A549 (cell line): Measurements from ENCODE around the gene ACTR1B. TPM values are rescaled to one million over a fixed set of nuclear protein-coding genes. Genes with fewer than 3 reads are reported as not detected.

Experiments
- ATAC-seq, 2 experiments: fragments of 200-7000 bp in 1 of 2; fragments of >200 bp in 1 of 2; cut with Nextera tagmentation in 1 of 2; cut with Tn5 transposase in 1 of 2; 3 replicates each; pipeline versions ENCODE4 v1.8.0 to v1.9.1; 2018 to 2020; ENCODE audit warnings: mild to moderate bottlenecking in 1 of 2, moderate library complexity in 1 of 2
- CTCF ChIA-PET: fragments of 300-600 bp; sonication (Branson Sonifier 250); formaldehyde crosslinking; extraction: SDS; loops from one replicate; lab custom pipeline; 2021; ENCODE audit warnings: antibody characterized with exemption, inconsistent platforms; lab: Yijun Ruan, JAX
- POLR2A ChIA-PET: fragments of 350-600 bp; formaldehyde crosslinking; extraction: SDS; loops from one replicate; lab custom pipeline; 2021; ENCODE audit warnings: antibody characterized with exemption, inconsistent platforms; lab: Yijun Ruan, JAX
- DNase-seq, 2 experiments: peaks; one replicate each; pipeline versions ENCODE4 v3.0.0 to v3.0.0-alpha.2; 2011 to 2016; ENCODE audit warnings: low read depth in 1 of 2, low spot score in 1 of 2
- FAIRE-seq: peaks from 2 replicates; lab custom pipeline; 2011; peaks lifted over from hg19 to GRCh38; lab: Jason Lieb, UNC
- H3K27ac ChIP-seq, 2 experiments: fragments of >200 bp; sonication (Bioruptor Twin); formaldehyde crosslinking; 3 replicates each; pipeline ENCODE4 v1.5.1; 2016 to 2017
- H3K4me1 ChIP-seq: fragments of >200 bp; sonication (Bioruptor Twin); formaldehyde crosslinking; 3 replicates; pipeline ENCODE4 v1.6.1; 2016
- H3K4me2 ChIP-seq: fragments of >200 bp; sonication (Bioruptor Twin); formaldehyde crosslinking; 3 replicates; pipeline ENCODE4 v1.6.1; 2016
- H3K4me3 ChIP-seq: fragments of >200 bp; sonication (Bioruptor Twin); formaldehyde crosslinking; 3 replicates; pipeline ENCODE4 v1.5.1; 2016
- H3K9me3 ChIP-seq: fragments of >200 bp; sonication (Bioruptor Twin); formaldehyde crosslinking; 3 replicates; pipeline ENCODE4 v1.6.1; 2016
- CBX2 ChIP-seq: fragments of 200-600 bp; sonication (generic); IDR thresholded peaks from 2 replicates; pipeline ENCODE4 v1.6.1; 2016; ENCODE audit warnings: low read depth, mild to moderate bottlenecking, borderline replicate concordance
- HOXB13 ChIP-seq: fragments of 250-450 bp; sonication (Bioruptor Pico); IDR thresholded peaks from 2 replicates; pipeline ENCODE4 v1.5.0; 2020; ENCODE audit warnings: low read depth, mild to moderate bottlenecking, moderate library complexity
- JUN ChIP-seq, 2 experiments: fragments of >200 bp; sonication (Bioruptor Twin); formaldehyde crosslinking; IDR thresholded peaks; 2 replicates in 1 of 2; 3 replicates in 1 of 2; pipeline ENCODE4 v1.6.1; 2016 to 2017
- JUNB ChIP-seq: fragments of >200 bp; sonication (Bioruptor Twin); formaldehyde crosslinking; IDR thresholded peaks from 2 replicates; pipeline ENCODE4 v1.6.1; 2016
- NR3C1 ChIP-seq: fragments of >200 bp; sonication (Bioruptor Twin); formaldehyde crosslinking; IDR thresholded peaks from 3 replicates; pipeline ENCODE4 v1.6.1; 2017
- POLR2AphosphoS2 ChIP-seq: conservative IDR thresholded peaks from 2 replicates; pipeline ENCODE4 v1.6.1; 2012; ENCODE audit warnings: low read length, improper control_type of control experiment, inconsistent platforms
- RFX5 ChIP-seq: fragments of 450-650 bp; IDR thresholded peaks from 2 replicates; pipeline ENCODE4 v1.7.1; 2014; ENCODE audit warnings: antibody characterized with exemption, mild to moderate bottlenecking, moderate library complexity
- SMC3 ChIP-seq: fragments of >200 bp; sonication (Bioruptor Twin); formaldehyde crosslinking; IDR thresholded peaks from 3 replicates; pipeline ENCODE4 v1.6.1; 2018; ENCODE audit warnings: inconsistent platforms
- TFCP2L1 ChIP-seq: fragments of 250-450 bp; sonication (Bioruptor Pico); IDR thresholded peaks from 2 replicates; pipeline ENCODE4 v1.5.0; 2021; ENCODE audit warnings: mild to moderate bottlenecking
- WGBS: methylation state at CpG from one replicate; pipeline ENCODE4 v1.1.6; 2017; ENCODE audit errors: missing lambda C conversion rate; 5-methylcytosine and 5-hydroxymethylcytosine counted together
- polyA plus RNA-seq, 4 experiments: library from polyadenylated mRNA; depleted of rRNA in 3 of 4; stranded (reverse); fragments of >200 nt; fragmentation: RNase III in 1 of 4; extraction: RNeasy Plus Mini Kit Qiagen cat#74134 plus additional on column Dnase treatment in 1 of 4; gene quantifications; 2 replicates in 3 of 4; 3 replicates in 1 of 4; pipeline ENCODE4 v1.2.3, GENCODE V29; 2011 to 2017
- TF ChIP-seq, protein P1 (sequence below): fragments of >200 bp; sonication (Bioruptor Twin); formaldehyde crosslinking; IDR thresholded peaks from 3 replicates; pipeline ENCODE4 v1.6.1; 2016
- TF ChIP-seq, protein P2 (sequence below): fragments of 250-450 bp; sonication (Bioruptor Pico); IDR thresholded peaks from 2 replicates; pipeline ENCODE4 v1.5.0; 2020; ENCODE audit warnings: low read depth, mild to moderate bottlenecking, moderate library complexity
- TF ChIP-seq, protein P3 (sequence below): fragments of 200-600 bp; sonication (generic); IDR thresholded peaks from 2 replicates; pipeline ENCODE4 v1.6.1; 2016; ENCODE audit warnings: antibody characterized with exemption, mild to moderate bottlenecking, moderate library complexity

ACTR1B gene
- polyA plus RNA-seq, 2 of the 4 experiments (the other 2 are of a cell fraction), result 24.7 to 37.6 TPM

DNA sequence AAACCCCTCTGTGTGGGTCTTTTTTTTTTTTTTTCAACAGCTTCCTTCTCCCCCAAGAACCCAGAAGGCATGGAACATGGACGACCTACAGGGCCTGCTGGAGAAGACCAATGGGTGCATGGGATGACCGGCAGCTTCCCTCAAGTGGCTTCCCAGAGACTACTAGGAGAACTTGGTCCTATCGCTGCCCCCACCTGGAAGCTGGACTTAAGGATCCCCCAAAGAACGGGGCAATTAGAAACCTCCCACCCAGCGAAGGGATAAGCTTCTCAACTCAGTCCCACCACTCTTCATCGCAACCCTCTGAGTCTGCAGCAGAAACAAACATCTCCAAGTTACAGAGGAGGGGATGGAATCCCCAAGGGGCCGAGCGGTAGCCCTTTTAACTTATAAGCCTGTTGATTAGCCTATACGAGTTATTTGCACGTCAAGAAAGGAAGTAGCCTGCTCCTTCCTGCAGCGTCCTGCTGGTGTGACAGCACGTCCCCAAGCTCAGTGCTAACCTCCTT, 1.4 kb downstream of the ACTR1B start (continued):
- TF ChIP-seq, protein P1, sequence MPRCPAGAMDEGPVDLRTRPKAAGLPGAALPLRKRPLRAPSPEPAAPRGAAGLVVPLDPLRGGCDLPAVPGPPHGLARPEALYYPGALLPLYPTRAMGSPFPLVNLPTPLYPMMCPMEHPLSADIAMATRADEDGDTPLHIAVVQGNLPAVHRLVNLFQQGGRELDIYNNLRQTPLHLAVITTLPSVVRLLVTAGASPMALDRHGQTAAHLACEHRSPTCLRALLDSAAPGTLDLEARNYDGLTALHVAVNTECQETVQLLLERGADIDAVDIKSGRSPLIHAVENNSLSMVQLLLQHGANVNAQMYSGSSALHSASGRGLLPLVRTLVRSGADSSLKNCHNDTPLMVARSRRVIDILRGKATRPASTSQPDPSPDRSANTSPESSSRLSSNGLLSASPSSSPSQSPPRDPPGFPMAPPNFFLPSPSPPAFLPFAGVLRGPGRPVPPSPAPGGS, result no peak

DNA sequence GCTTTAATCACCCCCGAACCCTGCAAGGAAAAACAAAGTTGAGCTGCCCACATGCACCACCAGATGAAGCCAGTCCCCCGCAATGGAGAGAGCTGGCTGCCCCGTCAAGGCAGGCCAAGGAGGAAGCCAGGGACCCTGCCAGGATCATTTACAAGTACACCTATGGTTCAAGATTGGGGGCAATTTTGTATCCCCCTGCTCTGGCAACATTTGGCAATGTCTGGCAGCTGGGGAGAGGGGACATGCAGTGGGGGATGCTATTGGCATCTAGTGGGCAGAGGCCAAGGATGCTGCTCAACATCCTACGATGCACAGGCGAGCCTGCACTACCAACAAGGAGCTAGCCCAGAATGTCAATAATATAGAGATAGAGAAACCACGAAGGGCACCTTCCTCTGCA, 1.9 kb downstream of the ACTR1B start:
- Histone ChIP-seq H3K4me1 (peaks cover 9% of the 10 kb centered on the region), H3K4me3 (no peak overlapping the region), H3K4me2 (peak overlapping the region; percentile 79), H3K9me3 (no peaks in the 10 kb centered on the region), H3K27ac (no peak overlapping the region; a peak in 1 of 6 replicates)
- ChIA-PET CTCF (interaction anchor here (1.0 to 6.2 kb wide), 5 partner anchors 8 to 71 kb away, joined by 3 to 93 read pairs (median 19); no protein-coding TSS in a partner anchor), POLR2A (interaction anchor here (1.2 to 4.1 kb wide), 3 partner anchors 10 to 16 kb away, joined by 3 to 76 read pairs (median 4); partner anchors contain the start of gene COX5B)
- DNase-seq (no peak), ATAC-seq (no peak), FAIRE-seq (no peak)
- no peak for TF ChIP-seq HOXB13
- no peak for TF ChIP-seq SMC3
- 87% methylated on average over 6 of the region's 6 CpGs for WGBS

DNA sequence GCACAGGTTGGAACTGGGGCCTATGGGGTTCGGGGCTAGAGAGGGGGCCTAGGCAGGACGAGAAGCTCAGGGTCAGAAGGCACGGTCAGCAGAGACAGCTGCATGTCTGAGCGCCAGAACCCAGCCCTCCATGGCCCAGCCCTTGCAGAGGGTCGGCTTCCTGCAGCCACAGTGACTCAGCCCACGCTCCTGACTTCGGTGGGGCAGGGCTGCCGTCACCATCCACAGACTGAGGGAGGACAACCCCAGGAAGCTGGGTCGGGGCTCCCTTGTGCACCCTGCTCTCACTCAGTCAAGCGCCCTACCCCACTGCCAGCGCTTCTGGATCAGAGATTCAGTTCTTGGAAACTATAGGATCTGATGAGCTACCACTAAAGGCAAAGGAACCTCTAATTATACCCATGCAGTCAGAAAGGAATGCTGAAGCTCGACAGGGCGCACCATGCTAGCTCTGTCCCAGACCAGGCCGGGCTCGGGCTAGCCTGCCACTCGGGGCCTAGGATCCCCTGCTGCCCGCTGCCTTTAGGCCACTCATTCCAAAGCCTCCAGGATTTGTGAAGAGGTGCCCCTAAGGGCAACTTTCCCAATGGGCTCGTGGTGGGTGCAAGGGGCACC, 3.0 kb downstream of the ACTR1B start:
- POLR2A ChIA-PET, result interaction anchor here (1.0 kb wide), 1 partner anchor 15 kb away, joined by 3 read pairs; the partner anchor contains the start of gene COX5B

More for the DNA sequence above, 3.0 kb downstream of the ACTR1B start:
- Histone ChIP-seq H3K4me2 (no peak overlapping the region), H3K9me3 (no peaks in the 10 kb centered on the region), H3K4me1 (peaks cover 9% of the 10 kb centered on the region), H3K4me3 (no peak overlapping the region), H3K27ac (no peak overlapping the region)
- ATAC-seq (no peak), FAIRE-seq (no peak), DNase-seq (no peak)
- CTCF ChIA-PET, result interaction anchor here (1.0 to 2.3 kb wide), 4 partner anchors 10 to 70 kb away, joined by 3 to 13 read pairs (median 6); partner anchors contain the start of gene COX5B
- TF ChIP-seq JUN (IDR thresholded peaks at IDR 0.05) (no peak), POLR2AphosphoS2 (no peak), JUNB (no peak), NR3C1 (no peak), SMC3 (no peak), TFCP2L1 (no peak), CBX2 (no peak), RFX5 (no peak)
- TF ChIP-seq, protein P1, result no peak
- TF ChIP-seq, protein P2, sequence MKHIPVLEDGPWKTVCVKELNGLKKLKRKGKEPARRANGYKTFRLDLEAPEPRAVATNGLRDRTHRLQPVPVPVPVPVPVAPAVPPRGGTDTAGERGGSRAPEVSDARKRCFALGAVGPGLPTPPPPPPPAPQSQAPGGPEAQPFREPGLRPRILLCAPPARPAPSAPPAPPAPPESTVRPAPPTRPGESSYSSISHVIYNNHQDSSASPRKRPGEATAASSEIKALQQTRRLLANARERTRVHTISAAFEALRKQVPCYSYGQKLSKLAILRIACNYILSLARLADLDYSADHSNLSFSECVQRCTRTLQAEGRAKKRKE (CRISPR knock-in tag), result no peak
- TF ChIP-seq, protein P3, sequence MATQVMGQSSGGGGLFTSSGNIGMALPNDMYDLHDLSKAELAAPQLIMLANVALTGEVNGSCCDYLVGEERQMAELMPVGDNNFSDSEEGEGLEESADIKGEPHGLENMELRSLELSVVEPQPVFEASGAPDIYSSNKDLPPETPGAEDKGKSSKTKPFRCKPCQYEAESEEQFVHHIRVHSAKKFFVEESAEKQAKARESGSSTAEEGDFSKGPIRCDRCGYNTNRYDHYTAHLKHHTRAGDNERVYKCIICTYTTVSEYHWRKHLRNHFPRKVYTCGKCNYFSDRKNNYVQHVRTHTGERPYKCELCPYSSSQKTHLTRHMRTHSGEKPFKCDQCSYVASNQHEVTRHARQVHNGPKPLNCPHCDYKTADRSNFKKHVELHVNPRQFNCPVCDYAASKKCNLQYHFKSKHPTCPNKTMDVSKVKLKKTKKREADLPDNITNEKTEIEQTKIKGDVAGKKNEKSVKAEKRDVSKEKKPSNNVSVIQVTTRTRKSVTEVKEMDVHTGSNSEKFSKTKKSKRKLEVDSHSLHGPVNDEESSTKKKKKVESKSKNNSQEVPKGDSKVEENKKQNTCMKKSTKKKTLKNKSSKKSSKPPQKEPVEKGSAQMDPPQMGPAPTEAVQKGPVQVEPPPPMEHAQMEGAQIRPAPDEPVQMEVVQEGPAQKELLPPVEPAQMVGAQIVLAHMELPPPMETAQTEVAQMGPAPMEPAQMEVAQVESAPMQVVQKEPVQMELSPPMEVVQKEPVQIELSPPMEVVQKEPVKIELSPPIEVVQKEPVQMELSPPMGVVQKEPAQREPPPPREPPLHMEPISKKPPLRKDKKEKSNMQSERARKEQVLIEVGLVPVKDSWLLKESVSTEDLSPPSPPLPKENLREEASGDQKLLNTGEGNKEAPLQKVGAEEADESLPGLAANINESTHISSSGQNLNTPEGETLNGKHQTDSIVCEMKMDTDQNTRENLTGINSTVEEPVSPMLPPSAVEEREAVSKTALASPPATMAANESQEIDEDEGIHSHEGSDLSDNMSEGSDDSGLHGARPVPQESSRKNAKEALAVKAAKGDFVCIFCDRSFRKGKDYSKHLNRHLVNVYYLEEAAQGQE, result no peak
- WGBS, result 87% methylated on average over 12 of the region's 18 CpGs
